GM18508 (cell line): ENCODE data around the gene PLA2G3.
"Not testable (repeated sequence)": the region's sequence is repeated elsewhere in the genome, so short reads cannot be mapped to it uniquely, and the experiment has no call there.

ENCODE experiments used
- ATAC-seq: cut with Tn5 transposase; IDR thresholded peaks from one replicate; pipeline ENCODE4 v1.9.1; 2021; ENCODE audit warnings: moderate number of reproducible peaks; ENCODE audit not compliant: insufficient read depth, unreplicated experiment

PLA2G3 gene

GRCh38 chr22:31103111-31103510, 37.2 kb downstream of the PLA2G3 start:
- ATAC-seq = no peak

- ATAC-seq = no peak
Observed at GRCh38 chr22:31102441-31103081, 37.7 kb downstream of the PLA2G3 start.

DNA sequence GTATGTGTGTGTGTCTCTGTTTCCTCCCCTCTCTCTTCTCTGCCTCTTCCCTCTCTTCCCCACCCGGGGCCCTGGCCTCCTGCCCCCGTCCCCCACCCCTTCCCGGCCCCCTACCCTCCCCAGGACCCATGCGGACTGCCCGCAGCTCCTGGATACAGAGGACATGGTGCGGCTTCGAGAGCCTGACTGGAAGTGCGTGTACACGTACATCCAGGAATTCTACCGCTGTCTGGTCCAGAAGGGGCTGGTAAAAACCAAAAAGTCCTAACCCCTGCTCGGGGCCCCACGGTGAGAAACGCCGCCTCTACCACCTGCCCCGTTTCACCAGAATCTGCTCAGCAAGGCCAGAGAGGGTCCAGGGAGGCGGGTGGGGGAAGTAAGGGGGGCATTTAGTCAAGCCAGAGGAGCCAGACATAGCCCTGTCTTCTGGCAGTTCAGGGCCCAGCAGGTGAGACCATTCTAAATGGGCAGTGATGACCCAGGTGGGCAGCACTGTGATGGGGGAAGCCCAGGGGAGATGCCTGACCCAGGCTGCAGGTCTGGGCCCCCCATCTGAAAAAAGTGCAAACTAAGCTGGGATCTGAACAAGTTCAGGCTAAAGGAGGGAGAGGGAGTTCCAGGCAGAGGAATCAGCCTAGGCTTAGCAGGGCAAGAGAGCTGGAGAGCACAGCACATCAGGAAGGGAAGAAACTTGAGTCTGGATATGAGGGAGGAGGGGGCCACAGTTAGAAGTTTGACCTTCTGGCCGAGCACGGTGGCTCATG, 39.4 kb downstream of the PLA2G3 start:
- ATAC-seq = no peak

GRCh38 chr22:31099841-31100761, 40.2 kb downstream of the PLA2G3 start:
- ATAC-seq = no peak

DNA sequence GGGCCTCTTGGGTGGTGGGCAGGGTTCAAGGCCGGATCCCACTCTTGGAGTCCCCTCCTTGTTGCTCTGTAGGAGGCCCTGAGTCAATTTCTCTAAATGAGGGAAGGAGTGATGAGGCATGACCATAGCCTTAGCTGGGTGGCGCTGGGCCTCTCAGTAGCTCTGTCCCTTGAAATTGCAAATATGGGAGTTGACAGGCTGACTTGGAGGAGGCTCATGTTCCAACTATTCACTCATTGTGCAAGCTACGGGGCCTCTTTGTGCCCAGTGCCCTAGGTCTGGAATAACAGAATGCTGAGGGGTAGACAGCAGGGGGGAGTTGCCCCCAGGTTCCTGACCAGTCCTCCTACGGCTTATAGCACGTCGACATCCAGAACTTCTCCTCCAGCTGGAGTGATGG, 40.9 kb downstream of the PLA2G3 start:
- no peak for ATAC-seq

- no peak for ATAC-seq
Observed at GRCh38 chr22:31098632-31099110, 41.6 kb downstream of the PLA2G3 start.

DNA sequence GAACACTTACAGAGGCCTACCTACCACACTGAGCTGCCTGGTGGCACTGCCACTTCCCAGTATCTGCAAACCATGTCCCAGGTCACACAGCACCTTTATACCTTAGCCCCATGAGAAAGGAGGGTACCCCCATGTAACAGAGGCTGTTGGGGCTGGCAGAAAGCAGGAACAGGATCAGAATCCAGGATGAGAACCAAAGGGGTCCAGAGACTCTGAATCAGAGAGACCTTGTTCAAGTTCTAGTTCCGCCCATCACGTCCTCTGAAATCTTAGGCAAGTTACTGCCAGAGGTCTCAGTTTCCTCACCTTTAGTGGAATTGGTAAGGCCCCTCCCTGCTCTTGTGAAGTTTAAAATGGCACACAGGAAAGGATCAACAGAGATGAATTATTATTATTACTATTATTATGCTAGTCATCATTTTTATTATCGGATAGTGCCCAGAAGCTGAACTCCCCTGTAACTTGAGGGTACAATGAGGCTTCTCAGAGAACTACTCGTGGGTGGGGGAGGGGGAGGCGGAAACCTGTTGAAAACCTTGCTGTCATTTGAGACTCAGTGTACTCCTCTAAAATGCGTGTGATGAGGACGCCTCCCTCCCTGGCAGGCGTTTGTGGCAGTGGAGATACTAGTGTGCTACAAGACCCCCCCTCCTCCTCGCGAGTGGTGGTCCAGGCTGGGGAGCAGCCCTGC, 42.2 kb downstream of the PLA2G3 start:
- no peak for ATAC-seq

GRCh38 chr22:31097539-31097938, 42.8 kb downstream of the PLA2G3 start:
- ATAC-seq = not testable (repeated sequence)

- no peak for ATAC-seq
Observed at GRCh38 chr22:31096657-31097279, 43.5 kb downstream of the PLA2G3 start.

DNA sequence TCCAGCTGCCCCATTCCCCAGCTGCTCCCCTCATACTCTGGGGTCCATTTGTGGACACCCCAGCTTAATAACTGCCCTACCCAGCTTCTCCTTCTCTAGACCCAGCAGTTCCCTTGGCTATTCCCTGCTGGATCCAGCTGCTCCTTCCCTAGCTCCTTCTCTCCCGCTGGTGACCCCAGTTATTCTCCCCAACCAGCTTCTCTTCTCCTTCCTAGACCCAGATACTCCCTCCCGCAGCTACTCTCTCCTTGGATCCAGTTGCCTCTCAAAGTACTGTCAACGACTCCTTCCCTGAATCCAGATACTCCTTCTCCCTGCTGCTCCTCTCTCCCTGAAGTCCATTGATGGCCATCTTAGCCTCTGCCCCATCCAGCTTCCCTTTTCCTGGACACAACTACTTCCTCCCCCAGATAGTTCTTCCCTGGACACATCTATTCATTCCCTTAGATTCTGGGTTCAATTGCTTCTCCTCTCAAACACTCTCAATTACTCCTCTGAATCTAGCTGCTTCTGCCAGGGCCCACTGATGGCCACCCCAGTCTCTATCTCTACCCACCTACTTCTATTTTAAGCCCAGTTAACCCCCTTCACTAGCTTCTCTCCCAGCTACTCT, 44.6 kb downstream of the PLA2G3 start:
- ATAC-seq = no peak

DNA sequence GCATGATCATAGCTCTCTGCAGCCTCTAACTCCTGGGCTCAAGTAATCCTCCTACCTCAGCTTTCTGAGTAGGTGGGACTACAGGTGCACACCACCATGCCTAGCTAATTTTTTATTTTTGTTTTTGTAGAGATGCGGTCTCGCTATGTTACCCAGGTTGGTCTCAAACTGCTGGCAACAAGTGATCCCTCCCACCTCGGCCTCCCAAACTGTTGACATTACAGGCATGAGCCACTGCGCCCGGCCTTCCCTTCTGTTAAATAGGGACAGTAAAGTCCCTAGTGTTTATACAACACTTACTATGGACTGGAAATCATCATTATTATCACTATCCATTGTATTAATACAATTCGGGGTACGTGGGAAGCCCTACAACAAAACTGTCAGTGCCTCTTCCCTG, 45.6 kb downstream of the PLA2G3 start:
- ATAC-seq = no peak

DNA sequence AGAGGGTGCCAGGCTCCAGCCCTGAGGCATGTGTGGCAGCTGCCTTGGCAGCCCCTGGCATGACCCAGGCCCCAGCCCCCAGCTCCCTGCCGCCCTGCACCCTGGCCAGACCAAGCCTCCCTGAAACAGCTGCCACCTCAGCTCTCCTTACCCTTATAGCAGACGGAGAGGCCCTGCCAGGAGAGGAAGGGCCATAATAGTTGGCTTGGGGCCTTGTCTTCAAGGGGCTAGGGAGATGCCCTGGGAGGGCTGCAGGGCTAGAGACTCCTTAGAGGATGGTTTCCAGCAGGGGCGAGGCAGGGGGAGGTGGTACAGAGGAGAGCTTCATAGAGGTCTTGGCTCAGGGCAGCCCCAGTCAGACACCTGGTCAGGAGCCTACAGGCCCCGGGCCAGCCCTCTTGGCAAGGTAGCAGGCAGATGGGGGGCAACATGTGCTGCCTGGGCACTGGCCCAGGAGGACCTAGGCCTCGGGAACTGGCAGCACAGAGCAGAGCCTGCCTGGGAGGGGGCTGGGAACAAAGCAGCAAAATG, 46.2 kb downstream of the PLA2G3 start:
- ATAC-seq = no peak

DNA sequence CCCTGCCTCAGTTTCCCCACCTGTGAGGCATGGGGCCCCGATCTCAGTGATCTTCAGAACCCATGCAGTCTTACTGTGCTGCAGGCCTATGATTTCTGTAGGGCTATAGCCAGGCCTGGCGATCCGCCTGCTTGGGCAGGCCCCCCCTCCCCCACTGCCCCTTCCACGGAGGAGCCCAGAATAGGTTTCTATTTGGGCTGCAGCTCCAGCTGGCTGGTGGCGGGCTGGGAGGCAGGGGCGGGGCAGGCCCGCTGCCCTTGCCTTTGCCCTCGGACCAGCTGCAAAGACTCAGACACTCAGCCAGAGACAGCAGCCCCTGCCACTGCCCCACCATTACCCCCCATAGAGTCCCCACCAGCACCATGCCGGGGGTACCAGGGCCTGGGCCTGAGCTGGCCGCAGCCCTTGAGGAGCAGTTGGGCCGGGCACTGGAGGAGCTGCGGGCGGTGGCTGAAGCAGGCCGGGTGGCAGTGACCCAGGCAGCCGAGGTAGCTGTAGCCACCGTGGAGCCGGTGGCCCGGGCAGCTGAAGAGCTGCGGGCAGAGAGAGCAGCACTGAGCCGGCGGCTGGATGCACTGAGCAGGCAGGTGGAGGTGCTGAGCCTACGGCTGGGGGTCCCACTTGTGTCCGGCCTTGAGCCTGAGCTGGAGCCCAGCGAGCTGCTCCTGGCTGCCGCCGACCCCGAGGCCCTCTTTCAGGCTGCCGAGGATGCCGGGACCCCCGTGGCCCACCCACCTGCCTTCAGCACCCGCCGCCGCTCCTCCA, 47.0 kb downstream of the PLA2G3 start:
- ATAC-seq = no peak

DNA sequence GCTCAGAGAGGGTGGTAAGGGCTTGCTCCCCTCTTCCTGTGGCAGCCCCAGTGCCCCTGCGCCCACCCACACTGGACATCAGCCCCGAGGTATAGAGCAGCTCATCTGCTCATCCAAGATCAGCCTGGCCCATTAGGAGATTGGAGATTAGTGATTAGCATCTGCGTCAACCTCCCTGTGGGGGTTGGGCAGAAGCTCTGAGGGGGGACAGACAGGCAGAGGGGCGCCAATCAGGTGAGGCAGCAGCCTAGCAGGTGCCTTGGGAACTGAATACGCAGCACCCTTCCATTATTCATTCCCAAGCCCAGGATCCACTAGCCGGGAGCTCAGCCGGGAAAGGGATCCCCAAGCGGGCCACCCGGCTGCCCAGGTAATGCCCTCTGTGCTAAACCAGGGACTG, 48.1 kb downstream of the PLA2G3 start:
- no peak for ATAC-seq

DNA sequence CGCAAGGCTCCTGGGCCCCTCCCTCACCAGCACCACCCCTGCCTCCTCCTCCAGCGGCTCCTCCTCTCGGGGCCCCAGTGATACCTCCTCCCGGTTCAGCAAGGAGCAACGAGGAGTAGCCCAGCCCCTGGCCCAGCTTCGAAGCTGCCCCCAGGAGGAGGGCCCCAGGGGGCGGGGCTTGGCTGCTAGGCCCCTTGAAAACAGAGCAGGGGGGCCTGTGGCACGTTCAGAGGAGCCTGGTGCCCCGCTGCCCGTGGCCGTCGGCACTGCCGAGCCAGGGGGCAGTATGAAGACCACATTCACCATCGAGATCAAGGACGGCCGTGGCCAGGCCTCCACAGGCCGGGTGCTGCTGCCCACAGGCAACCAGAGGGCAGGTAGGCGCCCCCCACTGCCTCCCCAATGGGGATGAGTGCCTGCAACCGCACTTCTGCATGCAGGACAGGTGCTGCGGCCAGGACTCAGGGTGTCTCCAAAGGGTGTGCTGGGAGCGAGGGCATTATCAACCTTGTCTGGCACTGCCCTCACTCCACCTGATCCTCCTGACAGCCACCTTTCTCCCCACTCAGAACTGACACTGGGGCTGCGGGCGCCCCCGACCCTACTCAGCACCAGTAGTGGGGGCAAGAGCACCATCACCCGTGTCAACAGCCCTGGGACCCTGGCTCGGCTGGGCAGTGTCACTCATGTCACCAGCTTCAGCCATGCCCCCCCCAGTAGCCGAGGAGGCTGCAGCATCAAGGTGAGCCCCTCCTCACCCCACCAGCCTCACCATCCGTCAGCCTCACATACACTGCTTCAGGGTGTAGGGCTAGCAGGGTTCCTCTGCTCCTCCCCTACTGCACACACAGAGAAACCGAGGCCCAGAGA, 49.0 kb downstream of the PLA2G3 start:
- no peak for ATAC-seq

GRCh38 chr22:31090217-31091085, 49.9 kb downstream of the PLA2G3 start:
- ATAC-seq = no peak
